Measurements from ENCODE around the gene CASQ1. TPM values are rescaled to one million over a fixed set of nuclear protein-coding genes. Genes with fewer than 3 reads are reported as not detected.

CASQ1 gene
- total and polyA plus RNA-seq, 2 donors (not counting 1 experiment from before 2014, with no cell fraction given) = not detected

DNA sequence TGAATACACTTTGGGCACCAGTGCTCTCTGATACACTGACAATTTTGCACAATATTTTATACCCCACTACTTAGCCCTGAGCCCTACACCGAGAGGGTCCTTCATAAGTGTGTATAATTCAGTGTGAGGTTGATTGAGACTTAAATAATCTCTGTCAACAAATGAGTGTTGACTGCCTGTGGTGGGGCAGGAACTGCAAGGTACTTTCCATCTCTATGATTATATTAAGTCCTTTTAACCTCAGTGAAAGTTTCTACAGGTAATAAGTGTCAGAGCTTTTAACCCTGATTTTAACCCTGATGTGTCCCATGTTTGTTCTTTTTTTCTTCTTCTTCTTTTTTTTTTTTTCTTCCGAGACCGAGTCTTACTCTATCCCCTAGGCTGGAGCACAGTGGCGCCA is 5.8 kb downstream of the CASQ1 start:
- Histone ChIP-seq H3K27me3 (replicated peaks in 1 of 4; ENCODE audit: control extremely low read depth in 1 of 4, control insufficient read depth in 3 of 4, insufficient read depth in 4 of 4, low read length in 3 of 4) (no peaks in the 10 kb centered on the region), H3K4me3 (ENCODE audit: control extremely low read depth in 1 of 5, extremely low read depth in 1 of 5, insufficient read depth in 1 of 5, low read depth in 2 of 5, low read length in 4 of 5) (no peak overlapping the region), H3K4me1 (ENCODE audit: control insufficient read depth in 2 of 2, insufficient read depth in 2 of 2, low read length in 2 of 2) (peaks cover 9 to 22% of the 10 kb centered on the region in 2 donors), H2AFZ (ENCODE audit: insufficient read depth, low read depth, low read length, poor library complexity, severe bottlenecking) (peak overlapping the region; percentile 37), H3K36me3 (replicated peaks in 1 of 2; ENCODE audit: control extremely low read depth in 1 of 2, control insufficient read depth in 1 of 2, extremely low read depth in 1 of 2, insufficient read depth in 2 of 2, low read length in 1 of 2) (no peaks in the 10 kb centered on the region), H3K9ac (ENCODE audit: low read length) (no peak overlapping the region), H3K9me3 (ENCODE audit: control extremely low read depth in 1 of 3, control insufficient read depth in 2 of 3, insufficient read depth in 1 of 3, low read length in 2 of 3) (no peaks in the 10 kb centered on the region), H3K79me2 (ENCODE audit: control insufficient read depth, insufficient read depth, low read length) (no peaks in the 10 kb centered on the region), H3K4me2 (replicated peaks; ENCODE audit: low read depth, low read length, poor library complexity, severe bottlenecking) (peak overlapping the region; percentile 7), H4K20me1 (ENCODE audit: control insufficient read depth, insufficient read depth, low read length, poor library complexity, severe bottlenecking) (no peaks in the 10 kb centered on the region), H3K27ac (ENCODE audit: low read length in 2 of 2) (peak overlapping the region in 1 of 2 donors; percentile 13)
- no peak for TF ChIP-seq EZH2 (IDR thresholded peaks at IDR 0.05; ENCODE audit: borderline replicate concordance, insufficient read depth, low read depth, low read length, poor library complexity, severe bottlenecking)
- TF ChIP-seq, protein P1, sequence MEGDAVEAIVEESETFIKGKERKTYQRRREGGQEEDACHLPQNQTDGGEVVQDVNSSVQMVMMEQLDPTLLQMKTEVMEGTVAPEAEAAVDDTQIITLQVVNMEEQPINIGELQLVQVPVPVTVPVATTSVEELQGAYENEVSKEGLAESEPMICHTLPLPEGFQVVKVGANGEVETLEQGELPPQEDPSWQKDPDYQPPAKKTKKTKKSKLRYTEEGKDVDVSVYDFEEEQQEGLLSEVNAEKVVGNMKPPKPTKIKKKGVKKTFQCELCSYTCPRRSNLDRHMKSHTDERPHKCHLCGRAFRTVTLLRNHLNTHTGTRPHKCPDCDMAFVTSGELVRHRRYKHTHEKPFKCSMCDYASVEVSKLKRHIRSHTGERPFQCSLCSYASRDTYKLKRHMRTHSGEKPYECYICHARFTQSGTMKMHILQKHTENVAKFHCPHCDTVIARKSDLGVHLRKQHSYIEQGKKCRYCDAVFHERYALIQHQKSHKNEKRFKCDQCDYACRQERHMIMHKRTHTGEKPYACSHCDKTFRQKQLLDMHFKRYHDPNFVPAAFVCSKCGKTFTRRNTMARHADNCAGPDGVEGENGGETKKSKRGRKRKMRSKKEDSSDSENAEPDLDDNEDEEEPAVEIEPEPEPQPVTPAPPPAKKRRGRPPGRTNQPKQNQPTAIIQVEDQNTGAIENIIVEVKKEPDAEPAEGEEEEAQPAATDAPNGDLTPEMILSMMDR (IDR thresholded peaks at IDR 0.05) = no peak
- ATAC-seq (ENCODE audit: low read depth) (no peak), DNase-seq (no peak)
- Mint-ChIP-seq H3K4me1 (peaks cover 4% of the 10 kb centered on the region), H3K27ac (peak overlapping the region; percentile 59), H3K27me3 (no peaks in the 10 kb centered on the region), H3K4me3 (no peak overlapping the region), H3K9me3 (ENCODE audit: insufficient read depth) (no peaks in the 10 kb centered on the region)
- WGBS (ENCODE audit: insufficient coverage) = 94% methylated on average over 2 of the region's 4 CpGs
- POLR2A ChIA-PET = interaction anchor here (0.7 to 0.9 kb wide), 2 partner anchors 9 to 612 kb away, joined by 3 to 4 read pairs; partner anchors contain the start of gene PEA15
- CTCF ChIA-PET = interaction anchor here (0.6 to 3.7 kb wide), 10 partner anchors 8 to 180 kb away, joined by 3 to 39 read pairs (median 6); no protein-coding TSS in a partner anchor
- intact Hi-C loops (cut with micrococcal nuclease) = no loop called here

DNA sequence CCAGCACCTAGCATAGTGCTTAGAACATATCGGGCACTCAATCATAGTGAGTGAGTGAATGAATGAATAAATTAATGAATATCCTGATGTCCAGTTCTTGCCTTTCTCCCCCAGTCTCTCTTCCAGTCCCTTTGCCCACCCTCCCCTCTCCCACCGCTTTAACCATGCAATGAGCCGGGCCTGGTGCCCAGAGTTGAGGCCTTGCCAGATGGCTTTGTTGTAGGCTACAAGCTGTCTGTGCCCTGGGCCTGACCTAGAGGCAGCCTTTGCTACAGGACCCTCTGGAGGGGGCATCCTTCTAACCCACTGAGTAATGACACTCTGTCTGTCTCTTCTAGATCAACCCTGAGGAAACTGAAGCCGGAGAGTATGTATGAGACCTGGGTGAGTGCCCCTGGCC is 6.9 kb downstream of the CASQ1 start:
- no peak overlapping the region for H3K27ac Mint-ChIP-seq
- Histone ChIP-seq H3K27me3 (replicated peaks in 1 of 4; ENCODE audit: control extremely low read depth in 1 of 4, control insufficient read depth in 3 of 4, insufficient read depth in 4 of 4, low read length in 3 of 4) (no peaks in the 10 kb centered on the region), H3K9ac (ENCODE audit: low read length) (no peak overlapping the region), H2AFZ (ENCODE audit: insufficient read depth, low read depth, low read length, poor library complexity, severe bottlenecking) (no peak overlapping the region), H3K36me3 (replicated peaks in 1 of 2; ENCODE audit: control extremely low read depth in 1 of 2, control insufficient read depth in 1 of 2, extremely low read depth in 1 of 2, insufficient read depth in 2 of 2, low read length in 1 of 2) (no peaks in the 10 kb centered on the region), H3K9me3 (ENCODE audit: control extremely low read depth in 1 of 3, control insufficient read depth in 2 of 3, insufficient read depth in 1 of 3, low read length in 2 of 3) (no peaks in the 10 kb centered on the region), H3K4me2 (replicated peaks; ENCODE audit: low read depth, low read length, poor library complexity, severe bottlenecking) (no peak overlapping the region), H4K20me1 (ENCODE audit: control insufficient read depth, insufficient read depth, low read length, poor library complexity, severe bottlenecking) (no peaks in the 10 kb centered on the region), H3K27ac (ENCODE audit: low read length in 2 of 2) (no peak overlapping the region), H3K79me2 (ENCODE audit: control insufficient read depth, insufficient read depth, low read length) (no peaks in the 10 kb centered on the region), H3K4me1 (ENCODE audit: control insufficient read depth in 2 of 2, insufficient read depth in 2 of 2, low read length in 2 of 2) (peaks cover 9 to 22% of the 10 kb centered on the region in 2 donors), H3K4me3 (ENCODE audit: control extremely low read depth in 1 of 5, extremely low read depth in 1 of 5, insufficient read depth in 1 of 5, low read depth in 2 of 5, low read length in 4 of 5) (no peak overlapping the region)
- 100% methylated on average over 3 of the region's 4 CpGs for WGBS (ENCODE audit: insufficient coverage)
- POLR2A ChIA-PET = no interaction called here
- H3K4me3 Mint-ChIP-seq = no peak overlapping the region
- no peaks in the 10 kb centered on the region for H3K27me3 Mint-ChIP-seq
- no peak for ATAC-seq (ENCODE audit: low read depth)
- no peaks in the 10 kb centered on the region for H3K9me3 Mint-ChIP-seq (ENCODE audit: insufficient read depth)
- CTCF ChIA-PET = interaction anchor here (2.6 to 3.7 kb wide), 3 partner anchors 22 to 95 kb away, joined by 14 to 39 read pairs (median 30); no protein-coding TSS in a partner anchor
- intact Hi-C loops (cut with micrococcal nuclease) = no loop called here
- no peak for DNase-seq
- peaks cover 4% of the 10 kb centered on the region for H3K4me1 Mint-ChIP-seq
- TF ChIP-seq EZH2 (IDR thresholded peaks at IDR 0.05; ENCODE audit: borderline replicate concordance, insufficient read depth, low read depth, low read length, poor library complexity, severe bottlenecking) = no peak
- TF ChIP-seq, protein P1 (IDR thresholded peaks at IDR 0.05) = no peak

Data from B cell (primary cell).